Caco-2 (cell line): ENCODE data around the gene NANOG. TPM values are rescaled to one million over a fixed set of nuclear protein-coding genes. Genes with fewer than 3 reads are reported as not detected.
"Not testable (repeated sequence)": the region's sequence is repeated elsewhere in the genome, so short reads cannot be mapped to it uniquely, and the experiment has no call there.

Experiments
- BruUV-seq: library from RNA; stranded (reverse); fragments of 400-500 nt; replicated peaks from 2 replicates; lab custom pipeline; 2021; lab: Mats Ljungman, UMichigan
- CTCF ChIA-PET: fragments of 300-600 bp; sonication (Branson Sonifier 250); formaldehyde crosslinking; loops from one replicate; lab custom pipeline; 2022; ENCODE audit warnings: antibody characterized with exemption; lab: Charles Lee
- POLR2A ChIA-PET: fragments of 300-600 bp; sonication (Branson Sonifier 250); formaldehyde crosslinking; loops from one replicate; lab custom pipeline; 2022; ENCODE audit warnings: antibody characterized with exemption; lab: Charles Lee
- DNase-seq, 2 experiments: peaks; one replicate each; pipeline versions ENCODE4 v3.0.0 to v3.0.0-alpha.2; 2020 to 2022
- H3K27me3 ChIP-seq: replicated peaks from 2 replicates; pipeline ENCODE4 v1.6.0; 2011; ENCODE audit warnings: low read length; ENCODE audit not compliant: control insufficient read depth, insufficient read depth
- H3K36me3 ChIP-seq: 2 replicates; pipeline ENCODE4 v1.5.1; 2011; ENCODE audit warnings: low read length; ENCODE audit not compliant: control insufficient read depth, insufficient read depth
- H3K4me1 ChIP-seq: fragments of 250-450 bp; sonication (Bioruptor Pico); 2 replicates; pipeline ENCODE4 v1.5.1; 2020; ENCODE audit warnings: mild to moderate bottlenecking
- H3K4me3 ChIP-seq: 2 replicates; pipeline ENCODE4 v1.5.1; 2011; ENCODE audit warnings: low read depth, mild to moderate bottlenecking, control low read depth, low read length
- H3K9me3 ChIP-seq: fragments of 250-450 bp; sonication (Bioruptor Pico); 2 replicates; pipeline ENCODE4 v1.5.1; 2020; ENCODE audit warnings: mild to moderate bottlenecking, moderate library complexity
- H3K27ac Mint-ChIP-seq: one replicate; pipeline ENCODE4 v1.8.0; 2022; ENCODE audit warnings: mixed read lengths; ENCODE audit not compliant: unreplicated experiment
- H3K27me3 Mint-ChIP-seq: one replicate; pipeline ENCODE4 v1.8.0; 2022; ENCODE audit warnings: mixed read lengths; ENCODE audit not compliant: insufficient read depth, unreplicated experiment
- H3K36me3 Mint-ChIP-seq: one replicate; pipeline ENCODE4 v1.8.0; 2022; ENCODE audit warnings: mild to moderate bottlenecking, mixed read lengths; ENCODE audit not compliant: insufficient read depth, unreplicated experiment
- H3K4me1 Mint-ChIP-seq: one replicate; pipeline ENCODE4 v1.8.0; 2022; ENCODE audit warnings: low read depth, mixed read lengths; ENCODE audit not compliant: unreplicated experiment
- H3K4me3 Mint-ChIP-seq: one replicate; pipeline ENCODE4 v1.8.0; 2022; ENCODE audit warnings: mild to moderate bottlenecking, moderate library complexity, mixed read lengths; ENCODE audit not compliant: unreplicated experiment
- H3K9me3 Mint-ChIP-seq: one replicate; pipeline ENCODE4 v1.8.0; 2022; ENCODE audit warnings: mixed read lengths; ENCODE audit not compliant: unreplicated experiment
- intact Hi-C: fragments of 100-400 bp; cut with micrococcal nuclease; formaldehyde crosslinking; loops from one replicate; pipeline ENCODE4 v1.10.0; 2022; ENCODE audit not compliant: unreplicated experiment
- total RNA-seq: library from RNA; stranded (reverse); gene quantifications from 2 replicates; pipeline ENCODE4 v1.2.3, GENCODE V29; 2022
- TF ChIP-seq, protein P1 (sequence below), 2 experiments: fragments of 200-600 bp in 1 of 2; IDR thresholded peaks; 1 replicate in 1 of 2; 2 replicates in 1 of 2; pipeline versions ENCODE4 v1.5.1 to v1.8.0; 2011 to 2022; ENCODE audit warnings: antibody characterized with exemption in 1 of 2, control low read depth in 1 of 2, inconsistent platforms in 1 of 2, low read depth in 1 of 2, low read length in 1 of 2, mild to moderate bottlenecking in 1 of 2, moderate library complexity in 1 of 2; ENCODE audit not compliant: insufficient read depth in 1 of 2, severe bottlenecking in 1 of 2, unreplicated experiment in 1 of 2

The NANOG gene
- total RNA-seq, 1 experiment from 2014 or later = not detected

DNA sequence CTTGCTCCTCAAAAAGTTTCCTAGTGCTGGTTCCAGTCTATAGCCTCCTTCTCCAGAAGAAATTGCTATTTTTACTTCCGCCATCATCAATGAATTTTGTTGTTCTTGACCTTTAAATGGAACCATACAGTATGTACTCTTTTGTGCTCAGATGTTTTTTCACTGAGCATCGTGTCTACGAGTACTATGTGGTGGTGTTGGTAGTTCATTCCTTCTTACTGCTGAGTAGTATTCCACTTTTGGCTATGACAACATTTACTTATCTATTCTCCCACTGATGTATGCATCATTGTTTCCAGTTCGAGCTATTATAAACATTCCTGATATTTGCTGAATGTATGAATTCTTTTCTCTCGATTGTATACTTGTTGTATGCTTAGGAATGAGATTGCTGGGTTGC, 54.9 kb downstream of the NANOG start:
- peaks cover 30% of the 10 kb centered on the region for H3K4me1 Mint-ChIP-seq
- peak overlapping the region; percentile 70 for H3K4me3 Mint-ChIP-seq
- Histone ChIP-seq H3K9me3 (peaks cover 4% of the 10 kb centered on the region), H3K4me1 (peaks cover 59% of the 10 kb centered on the region), H3K36me3 (peaks cover 2% of the 10 kb centered on the region), H3K27me3 (no peaks in the 10 kb centered on the region), H3K4me3 (no peak overlapping the region)
- peak overlapping the region; percentile 24 for H3K27ac Mint-ChIP-seq
- intact Hi-C loops = no loop called here
- ChIA-PET CTCF (interaction anchor here (0.6 to 0.9 kb wide), 2 partner anchors 10 to 133 kb away, joined by 3 read pairs; no protein-coding TSS in a partner anchor), POLR2A (no interaction called here)
- TF ChIP-seq, protein P1, sequence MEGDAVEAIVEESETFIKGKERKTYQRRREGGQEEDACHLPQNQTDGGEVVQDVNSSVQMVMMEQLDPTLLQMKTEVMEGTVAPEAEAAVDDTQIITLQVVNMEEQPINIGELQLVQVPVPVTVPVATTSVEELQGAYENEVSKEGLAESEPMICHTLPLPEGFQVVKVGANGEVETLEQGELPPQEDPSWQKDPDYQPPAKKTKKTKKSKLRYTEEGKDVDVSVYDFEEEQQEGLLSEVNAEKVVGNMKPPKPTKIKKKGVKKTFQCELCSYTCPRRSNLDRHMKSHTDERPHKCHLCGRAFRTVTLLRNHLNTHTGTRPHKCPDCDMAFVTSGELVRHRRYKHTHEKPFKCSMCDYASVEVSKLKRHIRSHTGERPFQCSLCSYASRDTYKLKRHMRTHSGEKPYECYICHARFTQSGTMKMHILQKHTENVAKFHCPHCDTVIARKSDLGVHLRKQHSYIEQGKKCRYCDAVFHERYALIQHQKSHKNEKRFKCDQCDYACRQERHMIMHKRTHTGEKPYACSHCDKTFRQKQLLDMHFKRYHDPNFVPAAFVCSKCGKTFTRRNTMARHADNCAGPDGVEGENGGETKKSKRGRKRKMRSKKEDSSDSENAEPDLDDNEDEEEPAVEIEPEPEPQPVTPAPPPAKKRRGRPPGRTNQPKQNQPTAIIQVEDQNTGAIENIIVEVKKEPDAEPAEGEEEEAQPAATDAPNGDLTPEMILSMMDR (IDR thresholded peaks at IDR 0.05; ENCODE audit: insufficient read depth in 1 of 2, low read depth in 1 of 2, low read length in 1 of 2, severe bottlenecking in 1 of 2, unreplicated experiment in 1 of 2) = no peak
- BruUV-seq = no TSS peak
- peaks cover 94% of the 10 kb centered on the region for H3K36me3 Mint-ChIP-seq
- no peaks in the 10 kb centered on the region for H3K27me3 Mint-ChIP-seq
- DNase-seq = no peak
- no peaks in the 10 kb centered on the region for H3K9me3 Mint-ChIP-seq

DNA sequence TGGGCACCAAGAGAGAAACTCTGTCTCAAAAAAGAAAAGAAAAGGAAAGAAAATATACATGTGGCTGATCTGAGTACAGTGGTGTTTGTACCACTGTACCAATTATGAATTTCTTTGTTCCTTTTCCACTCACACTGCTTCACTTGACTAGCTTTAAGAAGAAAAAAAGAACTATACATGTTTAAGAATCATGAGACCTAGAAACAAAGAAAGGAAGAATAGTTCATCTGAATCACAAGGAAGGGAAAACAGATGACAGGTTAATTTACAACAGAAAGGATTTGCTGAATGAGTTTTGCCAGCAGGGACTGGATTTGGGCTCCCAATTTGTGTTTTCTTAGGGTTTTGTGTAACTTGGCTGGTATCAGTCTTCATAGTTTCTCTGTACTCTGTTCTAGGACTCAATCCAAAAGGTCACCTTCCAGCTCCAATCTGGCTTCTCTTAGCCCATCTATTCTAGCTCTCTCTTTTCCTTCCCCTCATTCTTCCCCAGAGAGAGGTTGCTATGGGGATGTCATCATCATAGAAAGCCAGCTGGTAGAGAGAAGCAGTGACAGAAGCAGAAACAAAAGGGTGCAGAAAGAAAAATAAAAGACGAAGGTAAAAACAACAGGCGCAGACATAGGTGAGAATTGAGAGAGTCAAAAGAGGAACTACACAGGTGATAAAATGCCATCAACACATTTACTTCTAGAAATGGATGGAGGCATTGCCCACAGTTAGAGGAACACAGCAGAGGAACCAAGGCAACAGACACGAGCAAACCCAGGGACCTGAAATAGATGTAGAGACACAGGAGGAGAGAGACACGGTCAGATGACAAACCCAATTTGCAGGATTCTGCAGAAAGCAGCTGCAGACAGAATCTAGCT, 58.3 kb downstream of the NANOG start:
- Mint-ChIP-seq H3K4me3 (peak overlapping the region; percentile 23), H3K4me1 (peaks cover 48% of the 10 kb centered on the region), H3K27ac (peak overlapping the region; percentile 95), H3K36me3 (peaks cover 90% of the 10 kb centered on the region)
- DNase-seq = peak; percentile 26 to 58
- H3K36me3 ChIP-seq, H3K27me3 Mint-ChIP-seq, H3K4me3 ChIP-seq, H3K9me3 Mint-ChIP-seq, CTCF ChIA-PET, H3K9me3 ChIP-seq, BruUV-seq, intact Hi-C loops, H3K27me3 ChIP-seq: not testable (repeated sequence)
- peaks cover 73% of the 10 kb centered on the region for H3K4me1 ChIP-seq
- POLR2A ChIA-PET = interaction anchor here (0.6 to 0.7 kb wide), 2 partner anchors 81 to 89 kb away, joined by 3 to 4 read pairs; no protein-coding TSS in a partner anchor

DNA sequence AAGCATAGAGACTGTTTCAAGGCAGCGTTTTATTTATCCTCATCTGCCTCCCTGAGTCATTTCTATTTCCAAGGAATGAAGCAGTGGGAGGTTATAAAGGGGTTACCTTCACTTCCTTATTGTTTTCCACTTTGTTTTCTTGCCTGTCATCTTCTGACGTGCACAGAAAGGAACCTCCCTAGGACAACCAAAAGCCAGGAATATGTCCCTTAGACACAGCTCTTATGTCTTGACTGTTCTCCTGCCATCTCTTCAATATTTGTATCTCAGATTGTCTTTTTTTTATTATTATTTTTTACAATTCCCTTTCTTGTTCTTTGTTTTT, 58.9 kb downstream of the NANOG start:
- H3K4me1 ChIP-seq = peaks cover 76% of the 10 kb centered on the region
- H3K4me3 Mint-ChIP-seq, H3K9me3 ChIP-seq, H3K36me3 ChIP-seq, BruUV-seq, CTCF ChIA-PET, H3K4me3 ChIP-seq, H3K27me3 ChIP-seq, H3K27me3 Mint-ChIP-seq, intact Hi-C loops, H3K9me3 Mint-ChIP-seq: not testable (repeated sequence)
- Mint-ChIP-seq H3K36me3 (peaks cover 90% of the 10 kb centered on the region), H3K27ac (peak overlapping the region; percentile 95), H3K4me1 (peaks cover 54% of the 10 kb centered on the region)
- POLR2A ChIA-PET = interaction anchor here (0.7 kb wide), 1 partner anchor 81 kb away, joined by 4 read pairs; no protein-coding TSS in a partner anchor
- peak in 1 of 2 experiments; percentile 17 for DNase-seq

Other genes with a start within 250 kb of the NANOG start
- gene APOBEC1, start 123.5 kb upstream of the NANOG start, total RNA-seq = not detected in 2 replicates
- gene GDF3, start 93.6 kb upstream of the NANOG start, total RNA-seq = 0.41 TPM in 1 of 2 replicates, not detected in the other
- 31.8 and 40.0 TPM in 2 replicates for gene DPPA3, start 78.0 kb upstream of the NANOG start, total RNA-seq
- not detected in 2 replicates for gene CLEC4C, start 42.0 kb upstream of the NANOG start, total RNA-seq
- not detected in 2 replicates for gene NANOGNB, start 24.2 kb upstream of the NANOG start, total RNA-seq
- gene SLC2A14, start 83.5 kb downstream of the NANOG start, total RNA-seq = 129 and 141 TPM in 2 replicates
- gene SLC2A3, start 146.8 kb downstream of the NANOG start, total RNA-seq = 2,966 and 3,303 TPM in 2 replicates
- gene FOXJ2, start 243.3 kb downstream of the NANOG start, total RNA-seq = 18.7 and 19.4 TPM in 2 replicates